Bronchial epithelial cell (primary cell): ENCODE results near the gene REEP6. TPM values are rescaled to one million over a fixed set of nuclear protein-coding genes. Genes with fewer than 3 reads are reported as not detected.

Experiments
- DNase-seq: peaks from one replicate; pipeline ENCODE4 v3.0.0-alpha.2; 2010; ENCODE audit warnings: low read depth
- FAIRE-seq: peaks from 2 replicates; lab custom pipeline; 2011; peaks lifted over from hg19 to GRCh38; lab: Jason Lieb, UNC
- H3K27me3 ChIP-seq: 2 replicates; pipeline ENCODE4 v1.5.1; 2011; ENCODE audit warnings: low read length; ENCODE audit not compliant: control insufficient read depth, insufficient read depth
- H3K36me3 ChIP-seq: 2 replicates; pipeline ENCODE4 v1.5.1; 2011; ENCODE audit warnings: low read length; ENCODE audit not compliant: control insufficient read depth, insufficient read depth
- H3K4me3 ChIP-seq: 2 replicates; pipeline ENCODE4 v1.5.1; 2011; ENCODE audit warnings: mild to moderate bottlenecking, low read depth, low read length, control low read depth
- CTCF ChIP-seq: IDR thresholded peaks from 2 replicates; pipeline ENCODE4 v1.5.1; 2011; ENCODE audit warnings: mild to moderate bottlenecking, moderate library complexity, low read length, control low read depth, inconsistent platforms; ENCODE audit not compliant: insufficient read depth, severe bottlenecking
- total RNA-seq: library from RNA; depleted of rRNA; stranded (reverse); fragments of >200 nt; gene quantifications from 2 replicates; pipeline ENCODE4 v1.2.1, GENCODE V29; 2014

The REEP6 gene
- total RNA-seq, 1 donor from 2014 or later: 2.1 TPM

GRCh38 chr19:1522838-1523237 lies 31.9 kb downstream of the REEP6 start:
- Histone ChIP-seq H3K27me3 (peaks cover 14% of the 10 kb centered on the region), H3K4me3 (no peak overlapping the region), H3K36me3 (no peaks in the 10 kb centered on the region)
- FAIRE-seq (no peak), DNase-seq (no peak)
- no peak for TF ChIP-seq CTCF

DNA sequence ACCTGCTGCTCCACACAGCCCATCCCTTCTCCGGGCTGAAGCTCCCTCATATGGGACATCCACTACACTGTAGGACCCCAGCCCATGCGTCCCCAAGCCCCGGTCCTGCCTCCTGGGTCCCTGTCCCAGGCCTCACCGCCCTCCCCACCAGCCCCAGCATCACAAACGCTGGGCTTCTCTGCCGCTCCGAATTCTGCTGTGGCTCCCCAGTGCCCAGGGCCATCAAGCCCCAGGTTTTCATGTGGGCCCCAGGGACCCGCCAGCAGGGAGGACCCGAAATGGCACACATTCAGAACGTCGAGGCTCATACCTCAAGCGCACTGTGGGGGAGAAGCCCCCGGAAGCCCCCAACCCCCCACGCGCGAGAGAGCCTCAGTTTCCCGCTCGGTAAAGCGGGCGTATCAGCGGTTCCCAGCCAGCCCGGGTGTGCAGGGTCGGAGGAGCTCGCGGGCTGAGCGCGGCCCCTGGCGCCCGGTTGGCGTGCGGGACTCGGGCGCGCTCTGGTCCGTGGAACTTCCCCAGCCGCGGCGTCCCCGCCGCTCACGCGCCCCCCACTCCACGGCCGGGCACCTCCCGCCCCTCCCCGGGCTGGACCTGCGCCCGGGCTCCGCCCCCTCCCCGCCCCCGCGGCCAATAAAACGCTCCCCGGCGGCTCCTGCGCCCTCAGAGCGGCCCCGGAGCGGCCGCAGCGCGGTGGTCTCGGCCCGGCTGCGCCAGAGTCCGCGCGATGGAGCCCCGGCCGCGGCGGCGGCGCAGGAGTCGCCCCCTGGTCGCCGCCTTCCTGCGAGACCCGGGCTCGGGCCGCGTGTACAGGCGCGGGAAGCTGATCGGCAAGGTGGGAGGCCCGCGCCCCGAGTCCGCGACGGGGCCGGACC lies 32.7 kb downstream of the REEP6 start, which contains the start of gene PLK5:
TSS of gene PLK5 (plus strand) at position 666 of the 875 bp plus-strand sequence. CDS start 2,920 bp downstream, outside the sequence.
- H3K27me3 ChIP-seq: peaks cover 14% of the 10 kb centered on the region
- TF ChIP-seq CTCF: no peak
- H3K36me3 ChIP-seq: no peaks in the 10 kb centered on the region
- DNase-seq: no peak
- H3K4me3 ChIP-seq: no peak within 1 kb of the TSS
- FAIRE-seq: no peak

- FAIRE-seq: no peak
- Histone ChIP-seq H3K4me3 (no peak overlapping the region), H3K36me3 (no peaks in the 10 kb centered on the region), H3K27me3 (peaks cover 14% of the 10 kb centered on the region)
- DNase-seq: no peak
- TF ChIP-seq CTCF: no peak
Measured at GRCh38 chr19:1524287-1524971, 33.4 kb downstream of the REEP6 start.

- Histone ChIP-seq H3K4me3 (no peak overlapping the region), H3K27me3 (peaks cover 14% of the 10 kb centered on the region), H3K36me3 (no peaks in the 10 kb centered on the region)
- TF ChIP-seq CTCF: no peak
- no peak for DNase-seq
- peak; percentile 97 for FAIRE-seq
Measured at GRCh38 chr19:1524972-1525325, 34.0 kb downstream of the REEP6 start.

DNA sequence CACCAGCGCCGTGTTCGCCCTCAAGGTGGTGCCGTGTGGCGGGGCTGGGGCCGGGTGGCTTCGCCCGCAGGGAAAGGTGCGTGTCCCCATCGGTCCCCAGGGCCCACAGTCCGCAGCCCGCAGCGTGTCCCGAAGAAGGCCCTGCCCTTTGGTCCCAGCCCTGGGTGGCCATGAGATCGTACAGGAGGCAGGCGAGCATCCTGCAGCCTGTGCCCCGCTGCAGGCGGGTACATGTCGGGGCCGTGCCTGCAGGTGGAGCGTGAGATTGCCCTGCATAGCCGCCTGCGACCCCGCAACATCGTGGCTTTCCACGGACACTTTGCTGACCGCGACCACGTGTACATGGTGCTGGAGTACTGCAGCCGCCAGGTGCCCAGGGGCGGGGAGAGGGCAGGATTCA lies 34.4 kb downstream of the REEP6 start:
- Histone ChIP-seq H3K4me3 (no peak overlapping the region), H3K36me3 (no peaks in the 10 kb centered on the region), H3K27me3 (peaks cover 14% of the 10 kb centered on the region)
- DNase-seq (no peak), FAIRE-seq (no peak)
- no peak for TF ChIP-seq CTCF
